KBM-7 (cell line): ENCODE measurements around the gene XXYLT1.
A peak's percentile ranks its signal among the peaks of the same experiment; 100 is the strongest.
"Not testable (repeated sequence)": the region's sequence is repeated elsewhere in the genome, so short reads cannot be mapped to it uniquely, and the experiment has no call there.

Experiments
- DNase-seq: peaks from one replicate; pipeline ENCODE4 v3.0.0-alpha.2; 2015
- in situ Hi-C: fragments of 300-500 bp; cut with MboI; formaldehyde crosslinking; loops from 2 replicates; pipeline ENCODE4 v1.14.3; 2020; ENCODE audit warnings: low sequenced_read_pairs, low pct_unique_long_range_greater_than_20kb, mixed read lengths

Gene XXYLT1

DNA sequence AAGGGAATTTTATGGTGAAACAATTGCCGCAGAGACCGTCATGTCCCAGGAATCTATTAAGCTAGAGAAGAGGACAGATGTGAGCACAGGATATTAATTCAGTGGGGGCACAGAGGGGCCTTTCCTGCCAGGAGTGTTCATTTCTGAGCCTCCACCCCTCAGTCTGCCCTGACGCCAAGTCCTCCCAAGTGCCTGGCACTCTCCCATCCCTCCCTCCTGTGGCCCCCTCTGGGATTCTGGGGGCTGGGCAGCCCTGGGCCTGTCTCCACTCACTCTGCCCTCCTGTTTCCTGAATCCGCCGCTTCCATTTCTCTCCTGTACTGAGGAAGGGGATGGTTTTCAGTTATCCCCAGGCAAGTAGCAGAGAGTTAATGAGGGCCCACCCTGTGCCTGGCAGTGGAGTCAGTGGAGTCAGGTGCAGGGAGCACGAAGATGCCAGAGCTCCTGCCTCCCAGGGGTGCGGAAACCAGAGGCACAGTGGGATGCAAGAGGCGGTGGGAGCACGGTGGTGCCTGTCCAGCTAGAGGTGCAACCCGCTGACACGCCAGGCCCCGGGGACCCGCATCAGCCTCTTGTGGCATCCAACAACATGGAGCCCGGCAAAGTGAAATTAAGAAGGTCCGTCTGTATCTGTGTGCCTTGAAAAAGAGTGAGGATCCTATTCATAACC, 212.5 kb downstream of the XXYLT1 start:
- in situ Hi-C loops, result no loop called here
- no peak for DNase-seq

DNA sequence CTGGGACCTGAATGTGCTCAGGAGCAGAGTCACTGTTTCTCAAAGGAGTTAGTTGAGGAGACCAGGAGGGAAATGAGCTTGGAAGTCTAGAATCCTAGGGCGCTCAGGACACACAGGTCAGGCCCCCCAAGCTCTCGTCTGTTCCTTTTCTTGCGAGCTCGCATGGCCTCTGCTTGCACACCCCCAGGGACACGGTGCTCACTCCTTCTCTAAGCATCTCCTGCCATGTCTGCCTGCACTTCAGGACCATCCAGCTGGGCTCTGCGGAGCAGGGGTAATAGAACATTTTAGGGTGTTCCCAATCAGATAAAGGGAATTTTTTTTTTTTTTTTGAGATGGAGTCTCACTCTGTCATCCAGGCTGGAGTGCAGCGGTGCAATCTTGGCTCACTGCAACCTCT, 213.2 kb downstream of the XXYLT1 start:
- no peak for DNase-seq
- in situ Hi-C loops, result no loop called here

GRCh38 chr3:195056506-195056905, 214.5 kb downstream of the XXYLT1 start:
- in situ Hi-C loops, result no loop called here
- DNase-seq, result no peak

DNA sequence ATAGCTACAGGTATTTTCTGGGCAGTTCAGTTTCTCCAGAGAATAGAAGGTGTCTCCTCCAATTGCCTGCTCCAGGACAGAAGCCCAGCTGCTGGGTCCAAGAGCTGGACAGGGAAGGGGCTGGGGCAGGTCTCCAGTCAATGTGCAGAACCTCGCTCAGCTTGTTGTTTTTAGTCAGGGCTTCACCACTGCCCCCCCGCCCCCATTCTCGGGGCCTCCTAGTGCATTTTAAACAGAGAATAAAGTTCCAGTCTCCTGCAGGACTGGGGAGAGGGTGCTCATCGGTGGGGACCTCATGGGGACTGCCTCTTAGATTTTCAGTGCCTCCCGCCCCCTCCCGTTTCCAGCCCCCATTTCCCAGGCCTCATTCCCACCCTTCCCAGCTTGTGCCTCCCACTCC, 216.6 kb downstream of the XXYLT1 start:
- no peak for DNase-seq
- in situ Hi-C loops, result no loop called here

GRCh38 chr3:195052939-195053338, 218.0 kb downstream of the XXYLT1 start:
- no peak for DNase-seq
- in situ Hi-C loops, result no loop called here

- in situ Hi-C loops, DNase-seq: not testable (repeated sequence)
These were observed 220.7 kb downstream of the XXYLT1 start for GRCh38 chr3:195050296-195050695.

DNA sequence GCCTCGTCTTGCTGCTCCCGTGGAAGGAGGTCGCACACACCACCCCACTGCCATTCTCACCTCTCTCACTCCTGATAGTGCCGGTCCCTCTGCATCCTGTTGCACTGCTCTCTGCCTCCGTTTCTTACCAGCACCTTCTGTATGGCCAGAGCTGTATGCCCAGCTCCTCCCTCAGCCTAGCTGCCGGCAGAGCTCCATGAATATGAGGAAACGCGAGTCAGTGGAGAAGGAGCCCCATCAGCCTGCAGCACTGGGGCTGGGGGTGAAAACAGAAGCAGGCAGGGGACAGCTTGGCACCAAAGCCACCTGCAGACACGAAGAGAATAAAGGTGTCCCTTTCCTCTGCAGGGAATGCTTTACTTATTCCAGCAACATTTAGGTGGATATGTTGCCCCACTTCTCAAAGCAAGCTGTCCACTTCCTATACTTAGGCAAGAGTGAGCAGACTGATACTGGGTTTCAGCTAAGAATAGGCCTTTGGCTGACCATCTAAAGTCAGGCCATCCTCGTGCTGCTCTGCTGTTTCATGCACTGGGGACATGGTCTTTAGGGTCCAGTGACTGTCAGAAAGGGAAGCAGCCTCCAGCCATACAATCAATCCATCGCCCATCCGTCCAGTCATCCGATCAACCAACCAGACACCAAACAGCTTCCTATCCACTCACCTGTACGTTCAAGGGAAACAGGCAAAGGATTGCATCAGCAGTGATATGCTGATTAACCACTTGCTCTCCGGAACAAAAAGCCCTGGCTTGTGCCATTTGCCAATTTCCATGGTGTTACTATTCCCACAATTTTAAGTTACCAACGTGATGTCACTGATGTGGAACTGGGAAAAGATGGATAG, 222.7 kb downstream of the XXYLT1 start:
- in situ Hi-C loops, result no loop called here
- DNase-seq, result no peak

GRCh38 chr3:195047536-195047935, 223.4 kb downstream of the XXYLT1 start:
- DNase-seq, result no peak
- in situ Hi-C loops, result no loop called here

GRCh38 chr3:195046441-195046840, 224.5 kb downstream of the XXYLT1 start:
- in situ Hi-C loops, result no loop called here

DNA sequence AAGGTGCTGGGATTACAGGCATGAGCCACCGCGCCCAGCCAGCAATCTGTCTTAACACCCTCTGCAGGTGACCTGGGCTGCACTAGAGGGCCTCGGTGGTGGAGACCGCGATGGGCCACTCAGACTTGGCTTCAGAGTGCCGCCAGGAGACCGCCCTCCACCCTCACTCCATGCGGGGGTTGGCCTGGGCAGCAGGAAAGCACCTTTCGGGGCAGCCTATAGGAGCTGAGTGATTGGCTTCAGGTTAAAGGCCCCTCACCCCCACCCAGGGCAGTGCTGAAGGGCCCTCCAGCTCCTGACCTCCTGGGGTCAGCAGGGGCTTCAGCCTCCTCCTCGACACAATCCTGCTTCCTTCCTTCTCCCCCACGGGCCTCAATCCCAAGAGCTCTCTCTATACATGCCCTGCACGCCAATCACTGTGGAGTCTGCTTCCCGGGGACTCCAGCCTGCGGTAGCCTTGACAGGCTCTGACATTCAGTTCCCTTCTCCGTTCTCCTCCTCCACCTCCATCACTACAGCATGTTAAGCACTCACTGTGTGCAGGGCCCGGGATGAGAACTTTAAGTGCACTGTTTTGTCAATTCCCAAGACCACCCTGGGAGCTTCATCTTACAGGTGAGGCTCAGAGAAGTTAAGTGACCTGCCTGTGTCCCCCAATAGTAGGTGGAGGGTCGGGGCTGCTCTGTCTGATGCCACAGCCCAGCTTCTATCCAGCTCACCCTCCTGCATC, 225.3 kb downstream of the XXYLT1 start:
- no peak for DNase-seq
- in situ Hi-C loops, result no loop called here

More at GRCh38 chr3:195046441-195046840, 224.5 kb downstream of the XXYLT1 start:
- no peak for DNase-seq

- in situ Hi-C loops, result no loop called here
These were observed 226.5 kb downstream of the XXYLT1 start for GRCh38 chr3:195044411-195044810.

DNA sequence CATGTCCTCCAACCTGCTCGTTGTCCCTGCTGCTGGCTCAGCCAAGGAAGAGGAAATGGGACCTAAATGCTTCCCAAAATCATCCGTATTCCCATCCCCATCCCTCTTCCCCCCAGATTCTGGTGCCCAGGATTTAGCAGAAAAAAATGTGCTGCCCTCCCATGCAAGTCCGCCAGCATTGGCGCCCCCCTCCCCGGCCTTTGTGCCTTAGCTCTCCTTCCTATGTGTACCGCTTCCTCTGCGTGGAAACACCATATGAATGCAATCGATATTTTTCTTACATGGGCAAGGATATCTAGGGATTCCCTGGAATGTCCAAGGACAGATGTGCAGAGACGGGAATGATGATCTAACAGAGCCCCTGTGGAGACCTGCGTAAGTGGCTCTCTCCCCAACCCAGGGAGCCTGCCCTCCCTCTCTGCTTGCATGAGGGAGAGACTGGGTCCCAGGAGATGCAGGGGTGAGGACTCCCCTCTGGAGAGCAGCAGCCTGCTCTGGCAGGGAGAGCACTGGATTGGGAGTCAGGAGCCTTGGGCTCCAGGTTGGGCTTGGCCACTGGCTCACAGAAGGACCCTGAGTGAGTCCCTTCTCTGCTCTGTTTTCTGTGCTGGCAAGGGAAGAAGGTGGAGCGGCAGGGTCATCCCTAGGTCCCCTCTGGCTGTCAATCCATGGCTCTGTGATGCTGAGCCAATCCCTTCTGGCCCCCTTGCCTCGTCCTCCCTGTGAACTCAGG, 227.2 kb downstream of the XXYLT1 start:
- in situ Hi-C loops, result no loop called here
- DNase-seq, result no peak

More at GRCh38 chr3:195044411-195044810, 226.5 kb downstream of the XXYLT1 start:
- no peak for DNase-seq

DNA sequence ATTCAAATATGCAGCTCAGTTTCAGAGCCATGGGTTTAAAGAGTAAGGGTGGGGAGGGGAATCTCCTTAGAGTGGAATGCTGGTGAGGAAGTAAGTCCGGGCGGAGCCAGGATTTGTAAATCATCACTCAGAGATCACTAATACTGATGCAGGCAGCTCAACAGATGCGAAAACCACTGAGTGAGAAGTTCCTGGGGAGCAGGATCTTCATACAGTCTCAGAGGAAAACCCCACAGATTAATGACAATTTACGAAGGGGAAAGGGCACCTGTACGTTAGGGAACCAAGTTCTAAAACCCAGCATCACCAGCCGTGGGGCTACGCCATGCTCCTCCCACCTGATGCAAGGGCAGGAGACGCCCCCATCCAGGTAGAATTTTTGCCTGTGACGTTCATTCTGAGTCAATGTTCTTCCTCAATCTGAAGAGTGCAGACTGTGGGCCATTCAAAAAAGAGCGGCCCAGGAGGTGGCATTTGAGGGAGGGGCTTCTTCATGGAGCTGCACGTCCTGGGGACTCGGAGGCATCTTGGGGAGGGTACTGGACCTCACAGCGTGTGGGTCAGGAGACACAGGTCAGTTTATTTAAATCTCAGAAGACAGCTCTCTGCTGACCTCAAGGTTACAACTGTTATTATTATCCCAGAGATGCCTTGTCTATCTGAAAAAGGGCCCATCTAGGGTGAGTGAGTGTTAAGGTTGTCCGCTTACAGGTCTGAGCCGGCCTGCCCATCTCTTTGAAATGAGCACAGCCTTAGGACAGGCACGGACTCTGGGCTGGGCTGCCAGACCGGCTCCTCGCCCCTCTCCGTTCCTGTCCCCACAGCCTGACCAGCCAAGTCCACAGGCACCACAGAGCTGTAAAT, 228.0 kb downstream of the XXYLT1 start:
- in situ Hi-C loops, result no loop called here
- no peak for DNase-seq

DNA sequence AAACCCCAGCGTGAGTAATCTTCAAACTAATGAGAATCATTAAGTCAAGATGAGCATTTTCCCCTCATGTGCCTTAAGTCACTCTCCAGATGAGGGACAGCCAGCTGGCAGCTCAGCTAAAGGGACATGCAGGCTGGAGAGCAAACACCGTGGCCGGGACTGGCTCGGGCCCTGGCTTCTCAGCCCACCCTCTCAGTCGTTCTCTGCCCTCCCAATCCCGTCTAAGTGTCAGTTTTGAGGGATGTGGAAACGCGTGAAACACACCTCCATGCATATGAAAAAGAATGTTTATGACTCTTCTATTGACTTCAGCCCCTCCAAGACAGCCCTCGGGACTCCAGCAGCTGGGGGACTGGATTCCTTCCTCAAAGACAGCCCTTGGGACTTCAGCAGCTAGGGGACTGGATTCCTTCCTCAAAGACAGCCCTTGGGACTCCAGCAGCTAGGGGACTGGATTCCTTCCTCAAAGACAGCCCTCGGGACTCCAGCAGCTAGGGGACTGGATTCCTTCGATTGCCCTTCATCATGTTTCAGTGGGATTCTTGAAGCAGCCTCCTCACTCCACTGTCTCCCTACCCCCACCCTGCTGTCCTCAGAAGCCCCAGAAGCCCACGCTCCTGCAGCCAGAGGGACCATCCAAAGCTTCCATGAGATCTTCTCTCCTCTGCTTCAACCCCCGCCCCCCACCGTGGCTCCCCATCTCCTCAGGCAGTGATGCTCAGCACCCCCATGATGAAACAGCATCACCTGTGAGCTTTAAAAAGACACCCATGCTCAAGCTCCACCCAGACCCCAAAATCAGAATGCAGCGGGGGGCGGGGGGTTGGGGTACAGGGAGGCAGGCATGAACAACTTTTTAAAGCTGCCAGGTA, 228.9 kb downstream of the XXYLT1 start:
- in situ Hi-C loops, result no loop called here
- DNase-seq, result no peak

GRCh38 chr3:195040773-195041520, 230.0 kb downstream of the XXYLT1 start:
- in situ Hi-C loops, result no loop called here
- DNase-seq, result no peak

DNA sequence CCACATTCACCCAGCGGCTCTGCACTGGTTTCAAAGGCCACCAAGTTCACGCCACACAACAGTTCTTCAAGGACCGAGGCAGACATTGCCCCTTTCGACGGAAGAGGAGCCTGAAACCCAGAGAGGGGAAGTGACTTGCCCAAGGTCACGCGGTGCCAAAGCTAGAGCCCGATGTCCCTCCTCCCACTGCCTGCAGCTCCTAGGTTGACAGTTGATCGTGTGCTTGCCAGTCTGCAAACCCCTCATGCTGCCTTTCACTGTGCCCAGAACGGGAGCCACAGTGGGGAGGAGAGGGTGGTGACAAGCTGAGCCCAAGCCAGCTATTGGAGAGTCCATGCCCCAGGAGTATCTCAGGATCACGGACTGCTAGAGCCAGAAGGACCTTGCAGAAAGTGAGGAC, 230.9 kb downstream of the XXYLT1 start:
- DNase-seq, result peak; percentile 34
- in situ Hi-C loops, result no loop called here
